ENCODE data around the gene C11orf86. TPM values are rescaled to one million over a fixed set of nuclear protein-coding genes. Genes with fewer than 3 reads are reported as not detected.
A peak's percentile ranks its signal among the peaks of the same experiment; 100 is the strongest.
"Not testable (repeated sequence)": the region's sequence is repeated elsewhere in the genome, so short reads cannot be mapped to it uniquely, and the experiment has no call there.

The C11orf86 gene
- total RNA-seq, result not detected

GRCh38 chr11:66974724-66975404 is at the start of gene C11orf86:
Gene C11orf86, plus strand, starts transcription at chr11:66975304. Its CDS starts 59 bp downstream, at chr11:66975363.
- no peak for ATAC-seq
- no peak for DNase-seq (ENCODE audit: low spot score)

- DNase-seq (ENCODE audit: low spot score), result no peak
- no peak for ATAC-seq
These were observed 45.4 kb upstream of the C11orf86 start for GRCh38 chr11:66929753-66930152.

GRCh38 chr11:66932543-66932942 is 42.6 kb upstream of the C11orf86 start:
- DNase-seq (ENCODE audit: low spot score) (no peak), ATAC-seq (no peak)

GRCh38 chr11:66933531-66933930 is 41.6 kb upstream of the C11orf86 start:
- ATAC-seq, result no peak
- no peak for DNase-seq (ENCODE audit: low spot score)

- ATAC-seq, result peak; percentile 63
These were observed 39.9 kb upstream of the C11orf86 start for GRCh38 chr11:66934950-66935779.

GRCh38 chr11:66936311-66936711 is 38.8 kb upstream of the C11orf86 start:
- DNase-seq (ENCODE audit: low spot score) (no peak), ATAC-seq (peak; percentile 56)

More at GRCh38 chr11:66934950-66935779, 39.9 kb upstream of the C11orf86 start:
- no peak for DNase-seq (ENCODE audit: low spot score)

GRCh38 chr11:66937193-66937733 is 37.8 kb upstream of the C11orf86 start:
- DNase-seq (ENCODE audit: low spot score), result no peak
- no peak for ATAC-seq

GRCh38 chr11:66938582-66939135 is 36.4 kb upstream of the C11orf86 start:
- no peak for ATAC-seq
- no peak for DNase-seq (ENCODE audit: low spot score)

GRCh38 chr11:66950112-66950535 is 25.0 kb upstream of the C11orf86 start:
- DNase-seq (ENCODE audit: low spot score) (peak; percentile 56), ATAC-seq (peak; percentile 61)

- DNase-seq (ENCODE audit: low spot score) (no peak), ATAC-seq (no peak)
These were observed 24.0 kb upstream of the C11orf86 start for GRCh38 chr11:66951135-66951534.

- DNase-seq (ENCODE audit: low spot score) (no peak), ATAC-seq (peak; percentile 56)
These were observed 23.2 kb upstream of the C11orf86 start for GRCh38 chr11:66951927-66952337.

- ATAC-seq (no peak), DNase-seq (ENCODE audit: low spot score) (no peak)
These were observed 21.8 kb upstream of the C11orf86 start for GRCh38 chr11:66953081-66953833.

- DNase-seq (ENCODE audit: low spot score) (peak; percentile 58), ATAC-seq (peak; percentile 10)
These were observed 18.3 kb upstream of the C11orf86 start for GRCh38 chr11:66956689-66957290.

- peak; percentile 59 for ATAC-seq
- no peak for DNase-seq (ENCODE audit: low spot score)
These were observed 17.2 kb upstream of the C11orf86 start for GRCh38 chr11:66957971-66958231.

GRCh38 chr11:66958232-66958955 is 16.7 kb upstream of the C11orf86 start, which contains the start of gene PC:
Gene PC, minus strand, starts transcription at chr11:66958383. Its CDS starts 86,224 bp downstream, at chr11:66872159.
- peak; percentile 90 for ATAC-seq
- peak; percentile 100 for DNase-seq (ENCODE audit: low spot score)

- DNase-seq (ENCODE audit: low spot score) (no peak), ATAC-seq (no peak)
These were observed 16.2 kb upstream of the C11orf86 start for GRCh38 chr11:66958956-66959274.

GRCh38 chr11:66961691-66962213 is 13.4 kb upstream of the C11orf86 start:
- not testable (repeated sequence) for DNase-seq (ENCODE audit: low spot score); ATAC-seq

GRCh38 chr11:66962247-66962646 is 12.9 kb upstream of the C11orf86 start:
- DNase-seq (ENCODE audit: low spot score) (no peak), ATAC-seq (no peak)

- DNase-seq (ENCODE audit: low spot score), result no peak
- ATAC-seq, result no peak
These were observed 12.3 kb upstream of the C11orf86 start for GRCh38 chr11:66962801-66963200.

- no peak for ATAC-seq
These were observed 10.6 kb upstream of the C11orf86 start for GRCh38 chr11:66964495-66964894.

More at GRCh38 chr11:66964495-66964894, 10.6 kb upstream of the C11orf86 start:
- no peak for DNase-seq (ENCODE audit: low spot score)
